A673 (cell line): Measurements from ENCODE around the gene PIK3CD. TPM values are rescaled to one million over a fixed set of nuclear protein-coding genes. Genes with fewer than 3 reads are reported as not detected.

Experiments used
- BruUV-seq: library from RNA; stranded (reverse); fragments of 400-500 nt; replicated peaks from 2 replicates; lab custom pipeline; 2021; lab: Mats Ljungman, UMichigan
- CTCF ChIA-PET: fragments of 300-600 bp; sonication (Branson Sonifier 250); formaldehyde crosslinking; loops from one replicate; lab custom pipeline; 2022; ENCODE audit warnings: antibody characterized with exemption; lab: Charles Lee
- POLR2A ChIA-PET: fragments of 300-600 bp; sonication (Branson Sonifier 250); formaldehyde crosslinking; loops from one replicate; lab custom pipeline; 2022; ENCODE audit warnings: antibody characterized with exemption; ENCODE audit not compliant: low non-redundant PET; lab: Charles Lee
- DNase-seq: peaks from one replicate; pipeline ENCODE4 v3.0.0-alpha.2; 2015; ENCODE audit warnings: low spot score
- H3K27ac ChIP-seq: fragments of 200-600 bp; sonication (generic); 2 replicates; pipeline ENCODE4 v1.5.1; 2016; ENCODE audit warnings: mixed run types, low read depth, mild to moderate bottlenecking, mixed read lengths, antibody characterized with exemption, low read length; ENCODE audit not compliant: poor library complexity, severe bottlenecking
- H3K27me3 ChIP-seq: fragments of 200-600 bp; sonication (generic); replicated peaks from 2 replicates; pipeline ENCODE4 v1.6.1; 2017; ENCODE audit warnings: mixed run types, low read depth, mild to moderate bottlenecking, mixed read lengths, antibody characterized with exemption, low read length; ENCODE audit not compliant: insufficient read depth, poor library complexity
- H3K36me3 ChIP-seq: fragments of 200-600 bp; sonication (generic); 2 replicates; pipeline ENCODE4 v1.6.1; 2016; ENCODE audit warnings: mixed run types, mild to moderate bottlenecking, mixed read lengths, antibody characterized with exemption, low read length; ENCODE audit not compliant: insufficient read depth, poor library complexity, severe bottlenecking
- H3K4me1 ChIP-seq: fragments of 200-600 bp; sonication (generic); 2 replicates; pipeline ENCODE4 v1.6.1; 2017; ENCODE audit warnings: mixed run types, mild to moderate bottlenecking, mixed read lengths, antibody characterized with exemption, low read length; ENCODE audit not compliant: insufficient read depth, poor library complexity, severe bottlenecking
- H3K4me3 ChIP-seq: fragments of 200-600 bp; sonication (generic); 2 replicates; pipeline ENCODE4 v1.5.1; 2016; ENCODE audit warnings: low read depth, mixed run types, mild to moderate bottlenecking, mixed read lengths, low read length; ENCODE audit not compliant: poor library complexity, severe bottlenecking
- H3K9me3 ChIP-seq: fragments of 200-600 bp; sonication (generic); 2 replicates; pipeline ENCODE4 v1.6.1; 2016; ENCODE audit warnings: mixed run types, low read depth, mild to moderate bottlenecking, mixed read lengths, antibody characterized with exemption, low read length; ENCODE audit not compliant: poor library complexity, severe bottlenecking
- CTCF ChIP-seq: fragments of 300-800, 200-600 bp; sonication (generic); conservative IDR thresholded peaks from 2 replicates; pipeline ENCODE4 v1.5.1; 2017; ENCODE audit warnings: low read depth, mild to moderate bottlenecking, antibody characterized with exemption, low read length, moderate library complexity, mixed read lengths
- EZH2 ChIP-seq: fragments of 200-600 bp; sonication (generic); IDR thresholded peaks from 2 replicates; pipeline ENCODE4 v1.6.1; 2017; ENCODE audit warnings: borderline replicate concordance, low read depth, mild to moderate bottlenecking, mixed read lengths, antibody characterized with exemption, low read length; ENCODE audit not compliant: poor library complexity, severe bottlenecking
- intact Hi-C: fragments of 100-400 bp; cut with micrococcal nuclease; formaldehyde crosslinking; loops from one replicate; pipeline ENCODE4 v1.10.0; 2022; ENCODE audit not compliant: unreplicated experiment
- total RNA-seq: library from RNA; stranded (reverse); gene quantifications from 2 replicates; pipeline ENCODE4 v1.2.3, GENCODE V29; 2021

Gene PIK3CD
- total RNA-seq, 1 experiment from 2014 or later, result 2.1 TPM

DNA sequence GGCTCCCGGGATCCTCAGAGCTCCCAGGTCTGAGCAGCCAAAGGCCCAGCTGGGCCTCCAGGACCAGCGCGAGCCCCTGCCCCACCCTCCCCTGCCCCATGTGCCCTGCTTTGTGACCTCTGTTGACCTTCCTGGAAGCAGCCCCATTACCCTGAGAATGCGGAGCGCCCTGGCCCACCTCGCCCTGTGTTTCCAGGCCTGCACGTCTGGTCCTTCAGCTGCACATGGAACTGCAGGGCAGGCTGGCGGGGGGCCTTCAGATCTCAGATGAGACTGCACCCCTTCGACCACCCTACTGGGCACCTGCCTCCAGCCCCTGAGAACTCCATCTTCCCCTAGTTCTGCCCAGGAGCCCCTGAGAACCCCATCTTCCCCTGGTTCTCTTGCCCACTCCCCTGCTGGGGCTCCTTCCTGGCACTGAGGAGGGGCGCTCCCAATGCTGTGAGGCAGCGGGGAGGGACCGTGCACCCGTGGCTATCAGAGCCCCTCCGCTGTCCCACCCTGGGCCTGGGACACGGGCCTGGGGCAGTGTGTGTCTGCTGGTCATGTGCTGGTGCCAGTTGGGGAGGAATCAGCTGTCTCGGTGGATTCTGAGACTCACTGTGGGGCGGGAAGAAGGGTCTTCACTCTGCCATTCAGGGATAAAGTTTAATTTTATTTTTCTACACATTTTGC, 37.8 kb upstream of the PIK3CD start:
- Histone ChIP-seq H3K9me3 (no peaks in the 10 kb centered on the region), H3K36me3 (peaks cover 42% of the 10 kb centered on the region), H3K27ac (no peak overlapping the region), H3K4me1 (no peaks in the 10 kb centered on the region), H3K27me3 (no peaks in the 10 kb centered on the region), H3K4me3 (no peak overlapping the region)
- CTCF ChIA-PET, result no interaction called here
- intact Hi-C loops, result no loop called here
- no peak for TF ChIP-seq EZH2
- no peak for TF ChIP-seq CTCF
- no TSS peak for BruUV-seq
- DNase-seq, result no peak
- POLR2A ChIA-PET, result no interaction called here

DNA sequence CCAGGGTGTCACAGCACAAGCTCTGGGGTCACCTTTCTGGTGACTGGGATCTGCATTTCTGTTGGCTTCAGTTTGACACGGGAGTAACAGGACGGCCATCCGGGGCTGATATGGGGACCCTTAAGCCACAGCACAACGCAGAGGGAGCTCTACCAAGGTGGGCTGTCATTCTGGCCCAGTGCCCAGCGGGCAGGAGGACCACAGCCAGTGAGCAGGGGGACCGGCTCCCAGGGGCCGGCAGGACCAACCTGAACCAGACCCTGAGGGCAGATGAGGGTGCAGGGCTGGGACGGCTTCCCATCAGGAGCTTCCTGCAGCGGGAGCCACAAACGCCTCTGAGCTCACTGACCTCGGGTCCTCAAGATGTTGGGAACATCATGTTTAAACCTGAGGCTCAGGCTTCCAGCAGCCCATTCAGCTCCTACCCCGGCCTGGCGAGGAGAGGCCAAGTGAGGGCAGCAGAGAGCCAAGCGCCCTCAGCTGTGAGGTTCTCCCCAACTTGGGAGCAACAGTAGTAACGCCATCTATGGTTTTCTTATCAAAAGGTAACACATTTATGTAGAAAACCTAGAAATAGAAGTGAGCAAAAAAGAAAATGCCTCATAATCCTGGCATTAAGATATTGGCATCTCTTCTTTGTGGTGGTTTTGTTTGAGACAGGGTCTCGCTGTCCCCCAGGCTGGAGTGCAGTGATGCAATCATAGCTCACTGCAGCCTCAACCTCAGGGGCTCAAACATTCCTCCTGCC, 36.0 kb upstream of the PIK3CD start:
- peak; percentile 64 for TF ChIP-seq CTCF
- no peak for TF ChIP-seq EZH2
- H3K27me3 ChIP-seq, result no peaks in the 10 kb centered on the region
- H3K4me1 ChIP-seq, result no peaks in the 10 kb centered on the region
- intact Hi-C loops, result no loop called here
- POLR2A ChIA-PET, result no interaction called here
- no peak overlapping the region for H3K4me3 ChIP-seq
- CTCF ChIA-PET, result interaction anchor here (0.5 to 0.8 kb wide), 2 partner anchors 12 to 693 kb away, joined by 3 read pairs; no protein-coding TSS in a partner anchor
- BruUV-seq, result no TSS peak
- no peak overlapping the region for H3K27ac ChIP-seq
- peaks cover 27% of the 10 kb centered on the region for H3K36me3 ChIP-seq
- H3K9me3 ChIP-seq, result no peaks in the 10 kb centered on the region
- peak; percentile 48 for DNase-seq

GRCh38 chr1:9618909-9619679, 32.4 kb upstream of the PIK3CD start:
- POLR2A ChIA-PET, result no interaction called here
- no peaks in the 10 kb centered on the region for H3K36me3 ChIP-seq
- H3K4me3 ChIP-seq, result no peak overlapping the region
- CTCF ChIA-PET, result no interaction called here
- no peaks in the 10 kb centered on the region for H3K9me3 ChIP-seq
- no peaks in the 10 kb centered on the region for H3K27me3 ChIP-seq
- no peak for DNase-seq
- BruUV-seq, result no TSS peak
- no peak for TF ChIP-seq CTCF
- no peak for TF ChIP-seq EZH2
- intact Hi-C loops, result no loop called here
- peaks cover 3% of the 10 kb centered on the region for H3K4me1 ChIP-seq
- no peak overlapping the region for H3K27ac ChIP-seq
